BE2C (cell line): ENCODE data around the gene BARX1.

Experiments used
- DNase-seq: peaks from one replicate; pipeline ENCODE4 v3.0.0-alpha.2; 2020
- H3K27me3 ChIP-seq: fragments of 250-450 bp; sonication (Bioruptor Pico); 2 replicates; pipeline ENCODE4 v1.5.1; 2020; ENCODE audit warnings: mild to moderate bottlenecking
- H3K36me3 ChIP-seq: fragments of 250-450 bp; sonication (Bioruptor Pico); 2 replicates; pipeline ENCODE4 v1.5.1; 2020; ENCODE audit warnings: mild to moderate bottlenecking
- H3K4me1 ChIP-seq: fragments of 250-450 bp; sonication (Bioruptor Pico); 2 replicates; pipeline ENCODE4 v1.5.1; 2020
- H3K4me3 ChIP-seq: 2 replicates; pipeline ENCODE4 v1.5.1; 2011; ENCODE audit warnings: low read depth, low read length
- H3K9me3 ChIP-seq: fragments of 250-450 bp; sonication (Bioruptor Pico); 2 replicates; pipeline ENCODE4 v1.5.1; 2020
- TF ChIP-seq, protein P1 (sequence below): IDR thresholded peaks from 2 replicates; pipeline ENCODE4 v1.5.1; 2012; ENCODE audit warnings: mild to moderate bottlenecking, low read depth, low read length

The BARX1 gene

DNA sequence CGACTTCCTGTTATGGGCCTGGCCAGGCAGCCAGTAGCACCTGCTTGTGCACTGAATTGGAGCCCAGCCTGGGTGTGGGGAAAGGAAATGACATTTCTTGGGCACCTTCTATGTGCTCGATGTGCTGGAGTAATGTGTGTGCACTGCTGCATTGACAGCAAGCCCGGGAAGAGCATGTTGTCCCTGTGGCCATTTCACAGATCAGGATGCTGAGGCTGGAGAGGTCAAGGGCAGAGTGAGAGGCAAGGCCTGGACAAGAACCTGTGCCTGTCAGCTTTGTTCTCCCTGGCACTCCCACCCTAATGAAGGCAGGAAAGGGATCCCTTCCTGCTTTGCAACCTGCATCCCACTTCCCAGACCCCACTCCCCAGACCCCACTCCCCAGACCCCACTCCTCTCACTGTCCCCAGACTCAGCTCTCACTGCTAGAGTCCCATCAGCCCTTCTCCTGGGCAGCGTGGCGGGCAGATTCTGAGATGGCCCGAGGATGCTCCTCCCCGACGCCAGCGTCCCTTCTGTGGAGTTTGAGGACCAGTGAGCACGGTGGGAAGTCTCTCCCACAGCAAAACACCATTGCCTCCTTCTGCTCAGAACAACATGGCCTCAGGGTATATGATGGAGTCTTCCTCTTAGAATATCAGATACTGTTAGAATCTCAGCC is 49.6 kb downstream of the BARX1 start:
- no peaks in the 10 kb centered on the region for H3K36me3 ChIP-seq
- DNase-seq: no peak

DNA sequence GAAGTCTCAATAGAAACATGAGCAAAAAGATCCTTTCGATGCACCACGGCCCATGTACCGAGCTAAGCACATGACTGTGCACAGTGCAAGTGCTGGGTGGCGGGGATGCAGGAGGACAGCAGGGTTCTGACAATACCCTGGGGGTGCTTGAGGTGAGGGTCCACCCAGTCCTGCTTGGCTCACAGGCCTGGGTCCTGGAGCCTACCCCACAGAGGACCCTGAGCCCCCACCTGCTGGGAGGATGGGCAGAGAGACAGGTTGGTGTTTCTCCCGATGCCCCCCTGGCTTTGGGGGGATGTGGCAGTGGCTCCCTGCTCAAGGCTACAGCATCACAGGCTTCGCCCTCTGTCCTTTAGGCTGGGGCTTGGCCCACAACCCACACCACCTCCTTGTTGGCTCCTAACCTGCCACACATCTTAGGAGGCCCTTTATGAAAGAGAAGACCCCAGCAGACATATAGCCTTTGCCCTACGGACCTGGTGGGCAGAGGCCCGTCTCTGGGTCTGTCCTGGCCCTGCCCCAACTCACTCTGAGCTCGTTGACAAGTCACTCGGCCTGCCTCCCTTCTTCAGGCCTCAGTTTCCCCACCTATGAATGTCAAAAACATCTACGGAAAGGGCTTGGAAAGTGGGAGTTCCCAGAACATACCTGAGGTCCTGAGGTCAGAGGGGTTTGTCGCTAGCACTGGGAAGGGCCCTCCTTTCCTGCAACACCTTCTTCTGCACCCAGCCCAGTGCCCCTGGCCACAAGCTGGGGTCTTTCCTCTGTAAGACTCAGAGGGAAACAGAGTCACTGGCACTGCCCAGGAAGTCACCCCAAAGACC is 50.3 kb downstream of the BARX1 start:
- Histone ChIP-seq H3K9me3 (no peaks in the 10 kb centered on the region), H3K36me3 (no peaks in the 10 kb centered on the region), H3K27me3 (no peaks in the 10 kb centered on the region), H3K4me3 (no peak overlapping the region), H3K4me1 (no peaks in the 10 kb centered on the region)
- TF ChIP-seq, protein P1, sequence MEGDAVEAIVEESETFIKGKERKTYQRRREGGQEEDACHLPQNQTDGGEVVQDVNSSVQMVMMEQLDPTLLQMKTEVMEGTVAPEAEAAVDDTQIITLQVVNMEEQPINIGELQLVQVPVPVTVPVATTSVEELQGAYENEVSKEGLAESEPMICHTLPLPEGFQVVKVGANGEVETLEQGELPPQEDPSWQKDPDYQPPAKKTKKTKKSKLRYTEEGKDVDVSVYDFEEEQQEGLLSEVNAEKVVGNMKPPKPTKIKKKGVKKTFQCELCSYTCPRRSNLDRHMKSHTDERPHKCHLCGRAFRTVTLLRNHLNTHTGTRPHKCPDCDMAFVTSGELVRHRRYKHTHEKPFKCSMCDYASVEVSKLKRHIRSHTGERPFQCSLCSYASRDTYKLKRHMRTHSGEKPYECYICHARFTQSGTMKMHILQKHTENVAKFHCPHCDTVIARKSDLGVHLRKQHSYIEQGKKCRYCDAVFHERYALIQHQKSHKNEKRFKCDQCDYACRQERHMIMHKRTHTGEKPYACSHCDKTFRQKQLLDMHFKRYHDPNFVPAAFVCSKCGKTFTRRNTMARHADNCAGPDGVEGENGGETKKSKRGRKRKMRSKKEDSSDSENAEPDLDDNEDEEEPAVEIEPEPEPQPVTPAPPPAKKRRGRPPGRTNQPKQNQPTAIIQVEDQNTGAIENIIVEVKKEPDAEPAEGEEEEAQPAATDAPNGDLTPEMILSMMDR: no peak
- DNase-seq: no peak

More for the DNA sequence above, 49.6 kb downstream of the BARX1 start:
- no peak overlapping the region for H3K4me3 ChIP-seq
- TF ChIP-seq, protein P1: no peak
- no peaks in the 10 kb centered on the region for H3K4me1 ChIP-seq
- no peaks in the 10 kb centered on the region for H3K27me3 ChIP-seq
- no peaks in the 10 kb centered on the region for H3K9me3 ChIP-seq

DNA sequence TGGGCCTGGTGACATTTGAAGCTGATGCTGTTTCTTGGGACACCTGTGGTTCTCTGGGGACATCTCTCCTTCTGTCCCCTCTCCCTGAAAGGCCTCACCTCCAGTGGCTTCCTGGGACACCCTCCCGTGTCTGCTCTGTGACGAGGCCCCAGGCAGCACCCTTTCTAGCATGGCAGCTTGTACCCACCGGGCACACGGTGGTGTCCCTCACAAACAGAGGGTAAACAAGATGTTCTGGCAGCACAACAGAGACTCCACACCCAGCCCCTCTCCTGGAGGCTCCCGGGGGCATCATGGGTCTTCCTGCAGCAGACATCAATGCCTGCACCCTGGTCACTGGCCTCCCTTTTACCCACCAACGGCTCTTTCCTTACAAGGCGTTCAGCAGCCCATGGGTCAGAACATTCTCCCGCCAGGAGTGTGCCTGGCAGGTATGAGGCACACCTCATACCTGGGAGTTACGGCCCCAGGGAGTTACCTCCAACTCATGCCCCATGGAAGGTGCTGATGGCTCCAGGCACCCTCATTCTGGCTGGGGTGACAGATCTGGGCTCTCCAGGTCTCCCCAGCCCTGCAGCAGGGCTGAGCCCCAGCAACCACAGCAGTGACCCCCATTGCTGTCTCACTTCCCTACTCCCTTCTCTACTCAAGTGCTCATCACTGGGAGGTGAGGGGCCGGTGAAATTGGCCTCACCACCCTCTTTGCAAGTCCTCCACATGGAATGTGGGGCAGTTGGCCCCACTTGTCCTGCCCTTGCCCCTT is 51.1 kb downstream of the BARX1 start:
- Histone ChIP-seq H3K4me1 (no peaks in the 10 kb centered on the region), H3K9me3 (no peaks in the 10 kb centered on the region), H3K27me3 (no peaks in the 10 kb centered on the region), H3K36me3 (no peaks in the 10 kb centered on the region), H3K4me3 (no peak overlapping the region)
- TF ChIP-seq, protein P1: no peak
- no peak for DNase-seq

DNA sequence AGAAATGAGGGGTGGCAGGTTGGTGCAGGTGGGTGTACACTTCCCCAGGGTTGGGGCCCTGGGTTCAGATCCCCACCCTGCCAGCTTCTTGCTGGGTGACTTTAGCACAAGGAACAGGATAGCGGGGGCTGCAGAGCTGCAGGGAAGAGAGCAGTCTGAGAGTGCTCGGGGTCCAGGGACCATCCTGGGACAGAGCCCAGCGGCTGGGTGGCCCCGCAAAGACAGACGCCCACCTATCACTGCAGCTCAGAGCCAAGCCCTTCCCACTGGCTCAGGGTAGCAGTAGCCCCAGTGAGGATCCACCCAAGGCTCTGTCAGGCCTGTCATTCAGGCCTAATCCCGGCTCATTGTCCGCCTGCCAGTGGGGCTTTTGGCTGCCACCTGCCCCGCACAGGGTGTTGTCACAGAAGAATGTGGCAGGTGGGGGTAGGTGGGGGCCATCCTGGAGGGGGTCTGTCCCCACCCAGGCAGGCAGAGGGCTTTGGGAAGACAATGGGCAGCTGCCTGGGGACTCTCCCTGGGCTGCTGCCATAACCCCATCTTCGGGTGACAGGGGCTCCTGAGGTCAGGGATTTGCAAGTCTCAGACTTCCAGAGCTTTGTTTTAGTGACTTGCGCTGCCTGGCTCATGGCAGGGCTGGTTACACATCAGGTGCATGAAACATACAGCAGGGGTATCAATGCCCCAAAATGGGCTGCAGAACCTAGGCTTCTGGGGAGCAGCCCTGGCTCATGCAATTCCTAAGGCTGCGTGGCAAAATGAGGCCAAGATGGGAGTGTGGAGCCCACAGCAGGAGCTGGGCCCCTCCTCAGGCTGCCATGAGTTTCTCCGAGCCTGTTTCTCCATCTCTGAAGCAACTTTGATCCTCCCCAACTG is 52.1 kb downstream of the BARX1 start:
- Histone ChIP-seq H3K9me3 (no peaks in the 10 kb centered on the region), H3K4me1 (no peaks in the 10 kb centered on the region), H3K36me3 (no peaks in the 10 kb centered on the region), H3K27me3 (no peaks in the 10 kb centered on the region), H3K4me3 (no peak overlapping the region)
- TF ChIP-seq, protein P1: no peak
- no peak for DNase-seq

DNA sequence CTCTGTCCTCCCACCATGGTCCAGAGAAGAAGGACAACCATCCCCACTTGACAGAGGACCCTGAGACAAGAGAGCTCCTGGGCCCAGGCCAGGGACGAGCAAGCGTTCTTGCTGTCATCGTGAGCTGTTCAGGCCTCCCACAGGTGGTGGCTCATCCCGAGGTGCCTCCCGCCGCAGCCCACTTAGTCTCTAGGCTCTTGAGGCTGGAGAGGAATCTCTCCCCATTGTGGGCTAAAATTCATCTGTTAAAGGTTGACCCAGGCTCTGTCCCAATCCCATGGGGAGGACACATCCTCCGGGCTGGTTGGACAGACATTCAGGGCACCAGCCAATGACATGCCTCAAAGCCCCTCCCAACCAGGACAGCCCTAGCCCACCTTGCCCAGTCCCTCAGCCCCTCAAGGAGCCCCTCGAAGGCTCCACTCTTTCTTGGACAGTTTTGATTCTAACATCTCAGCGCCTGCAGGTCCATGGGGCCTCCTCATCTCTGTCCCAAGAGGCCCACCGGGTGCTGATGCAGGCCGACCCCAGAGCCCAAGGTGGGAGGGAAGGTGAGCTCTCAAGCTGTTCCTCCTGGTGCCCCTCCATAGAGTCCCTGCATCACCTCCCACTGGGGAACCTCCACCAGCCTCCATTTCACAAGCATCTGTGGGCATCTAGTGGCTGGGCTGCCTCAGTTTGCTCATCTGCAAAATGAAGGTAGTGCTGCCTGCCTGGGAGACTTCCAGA is 52.9 kb downstream of the BARX1 start:
- Histone ChIP-seq H3K4me3 (no peak overlapping the region), H3K27me3 (no peaks in the 10 kb centered on the region), H3K9me3 (no peaks in the 10 kb centered on the region), H3K4me1 (no peaks in the 10 kb centered on the region), H3K36me3 (no peaks in the 10 kb centered on the region)
- TF ChIP-seq, protein P1: no peak
- no peak for DNase-seq
